GM18951 (cell line): ENCODE data around the gene SH3RF3.

Experiments used
- POLR2A ChIP-seq: IDR thresholded peaks from 4 replicates; pipeline ENCODE4 v1.6.1; 2011; ENCODE audit warnings: mild to moderate bottlenecking; ENCODE audit not compliant: insufficient read length, insufficient read depth; ENCODE audit errors: extremely low read depth
- in situ Hi-C: fragments of 300-500 bp; cut with MboI; formaldehyde crosslinking; loops from one replicate; pipeline ENCODE4 v1.12.0; 2022; ENCODE audit warnings: low sequenced_read_pairs, mixed read lengths, inconsistent platforms; ENCODE audit not compliant: unreplicated experiment

SH3RF3 gene

GRCh38 chr2:109467701-109468100 lies 338.7 kb downstream of the SH3RF3 start:
- in situ Hi-C loops, result no loop called here
- TF ChIP-seq POLR2A, result no peak

- TF ChIP-seq POLR2A, result no peak
- in situ Hi-C loops, result no loop called here
Measured at GRCh38 chr2:109468893-109469292, 339.9 kb downstream of the SH3RF3 start.

- in situ Hi-C loops, result no loop called here
- TF ChIP-seq POLR2A, result no peak
Measured at GRCh38 chr2:109471658-109472057, 342.7 kb downstream of the SH3RF3 start.

- in situ Hi-C loops, result no loop called here
- no peak for TF ChIP-seq POLR2A
Measured at GRCh38 chr2:109472331-109472959, 343.4 kb downstream of the SH3RF3 start.

GRCh38 chr2:109472974-109473373 lies 344.0 kb downstream of the SH3RF3 start:
- TF ChIP-seq POLR2A, result no peak
- in situ Hi-C loops, result no loop called here

- in situ Hi-C loops, result no loop called here
- TF ChIP-seq POLR2A, result no peak
Measured at GRCh38 chr2:109473616-109474318, 344.8 kb downstream of the SH3RF3 start.

- in situ Hi-C loops, result no loop called here
- TF ChIP-seq POLR2A, result no peak
Measured at GRCh38 chr2:109474319-109474825, 345.4 kb downstream of the SH3RF3 start.

- in situ Hi-C loops, result no loop called here
- TF ChIP-seq POLR2A, result no peak
Measured at GRCh38 chr2:109475531-109476210, 346.7 kb downstream of the SH3RF3 start.

GRCh38 chr2:109476641-109477441 lies 347.8 kb downstream of the SH3RF3 start:
- no peak for TF ChIP-seq POLR2A
- in situ Hi-C loops, result no loop called here

- no peak for TF ChIP-seq POLR2A
- in situ Hi-C loops, result no loop called here
Measured at GRCh38 chr2:109478906-109479493, 350.0 kb downstream of the SH3RF3 start.

- no peak for TF ChIP-seq POLR2A
- in situ Hi-C loops, result no loop called here
Measured at GRCh38 chr2:109479804-109480203, 350.8 kb downstream of the SH3RF3 start.

- in situ Hi-C loops, result no loop called here
- no peak for TF ChIP-seq POLR2A
Measured at GRCh38 chr2:109480486-109481195, 351.6 kb downstream of the SH3RF3 start.
